Tibial artery (tissue), 4 donors: ENCODE data around the gene HTATSF1.
A peak's percentile ranks its signal among the peaks of the same experiment; 100 is the strongest.

Experiments used
- DNase-seq, 2 donors: peaks; one replicate each; pipeline ENCODE4 v3.0.0-alpha.2; 2019
- H3K27ac ChIP-seq, 2 donors: fragments of 200-600 bp; sonication (generic) in 1 of 2; 1 replicate in 1 of 2; 2 replicates in 1 of 2; pipeline ENCODE4 v1.5.1; 2018 to 2019; ENCODE audit warnings: mild to moderate bottlenecking in 1 of 2
- H3K27me3 ChIP-seq, 2 donors: fragments of 200-600 bp; sonication (generic) in 1 of 2; one replicate each; pipeline versions ENCODE4 v1.5.1 to v1.6.0; 2016 to 2019
- H3K36me3 ChIP-seq, 3 donors: fragments of 200-600 bp; sonication (generic) in 2 of 3; one replicate each; pipeline ENCODE4 v1.5.1; 2016 to 2019; ENCODE audit warnings: mild to moderate bottlenecking in 2 of 3
- H3K4me1 ChIP-seq, 4 donors: fragments of 200-600 bp; sonication (generic) in 2 of 4; 1 replicate in 3 of 4; 2 replicates in 1 of 4; pipeline ENCODE4 v1.5.1; 2016 to 2019
- H3K4me3 ChIP-seq, 2 donors: fragments of 200-600 bp; sonication (generic) in 1 of 2; 1 replicate in 1 of 2; 2 replicates in 1 of 2; pipeline ENCODE4 v1.5.1; 2018 to 2019; ENCODE audit warnings: mild to moderate bottlenecking in 2 of 2
- H3K9me3 ChIP-seq, 3 donors: fragments of 200-600 bp; sonication (generic) in 1 of 3; one replicate each; pipeline ENCODE4 v1.5.1; 2016 to 2019
- intact Hi-C: fragments of 100-400 bp; cut with DNase I; formaldehyde crosslinking; loops from one replicate; pipeline ENCODE4 v1.15.0; 2023; ENCODE audit warnings: low total_unique reads
- TF ChIP-seq, protein P1 (sequence below), 2 experiments: fragments of 200-600 bp in 1 of 2; fragments of 450-650 bp in 1 of 2; IDR thresholded peaks; one replicate each; pipeline ENCODE4 v1.5.1; 2017 to 2019; ENCODE audit warnings: antibody characterized with exemption in 2 of 2, mild to moderate bottlenecking in 1 of 2, moderate library complexity in 1 of 2

HTATSF1 gene

DNA sequence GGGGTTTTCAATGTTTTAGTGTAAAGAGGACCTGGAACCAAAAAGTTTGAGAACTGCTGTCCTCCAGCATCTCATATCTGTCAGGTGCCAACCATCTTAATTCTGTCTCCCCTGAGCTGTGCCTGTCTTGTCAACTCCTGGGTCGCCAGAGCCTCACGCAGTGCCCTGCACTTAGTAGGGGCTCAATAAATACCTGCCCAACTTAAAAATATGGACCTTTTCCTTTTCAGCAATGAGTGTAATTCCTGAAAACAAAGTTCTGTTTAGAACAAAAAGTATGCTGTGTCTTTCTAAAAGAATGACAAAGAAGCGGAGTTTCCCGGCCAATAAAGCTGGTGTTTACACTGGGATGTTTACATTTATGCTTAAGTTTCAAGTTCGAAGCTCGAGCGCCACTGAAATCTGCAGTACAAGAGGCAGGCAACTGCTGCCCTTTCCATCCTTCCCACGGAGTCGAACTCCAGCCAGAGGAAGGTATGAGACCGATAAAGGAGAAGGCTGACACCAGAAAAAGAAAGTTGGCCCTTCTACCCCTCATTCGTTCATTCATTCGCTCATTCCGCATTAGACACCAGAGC is 1.1 kb upstream of the HTATSF1 start:
- Histone ChIP-seq H3K27me3 (peaks cover 0 to under 1% of the 10 kb centered on the region in 2 donors), H3K27ac (peak overlapping the region; percentile 91 to 94), H3K36me3 (peaks cover 0 to 3% (median 0%) of the 10 kb centered on the region in 3 donors), H3K4me1 (peaks cover 0 to 12% (median 0%) of the 10 kb centered on the region in 4 donors), H3K9me3 (no peaks in the 10 kb centered on the region), H3K4me3 (peak overlapping the region; percentile 67 to 74)
- intact Hi-C loops: no loop called here
- TF ChIP-seq, protein P1, sequence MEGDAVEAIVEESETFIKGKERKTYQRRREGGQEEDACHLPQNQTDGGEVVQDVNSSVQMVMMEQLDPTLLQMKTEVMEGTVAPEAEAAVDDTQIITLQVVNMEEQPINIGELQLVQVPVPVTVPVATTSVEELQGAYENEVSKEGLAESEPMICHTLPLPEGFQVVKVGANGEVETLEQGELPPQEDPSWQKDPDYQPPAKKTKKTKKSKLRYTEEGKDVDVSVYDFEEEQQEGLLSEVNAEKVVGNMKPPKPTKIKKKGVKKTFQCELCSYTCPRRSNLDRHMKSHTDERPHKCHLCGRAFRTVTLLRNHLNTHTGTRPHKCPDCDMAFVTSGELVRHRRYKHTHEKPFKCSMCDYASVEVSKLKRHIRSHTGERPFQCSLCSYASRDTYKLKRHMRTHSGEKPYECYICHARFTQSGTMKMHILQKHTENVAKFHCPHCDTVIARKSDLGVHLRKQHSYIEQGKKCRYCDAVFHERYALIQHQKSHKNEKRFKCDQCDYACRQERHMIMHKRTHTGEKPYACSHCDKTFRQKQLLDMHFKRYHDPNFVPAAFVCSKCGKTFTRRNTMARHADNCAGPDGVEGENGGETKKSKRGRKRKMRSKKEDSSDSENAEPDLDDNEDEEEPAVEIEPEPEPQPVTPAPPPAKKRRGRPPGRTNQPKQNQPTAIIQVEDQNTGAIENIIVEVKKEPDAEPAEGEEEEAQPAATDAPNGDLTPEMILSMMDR (IDR thresholded peaks at IDR 0.05): no peak
- no peak for DNase-seq

DNA sequence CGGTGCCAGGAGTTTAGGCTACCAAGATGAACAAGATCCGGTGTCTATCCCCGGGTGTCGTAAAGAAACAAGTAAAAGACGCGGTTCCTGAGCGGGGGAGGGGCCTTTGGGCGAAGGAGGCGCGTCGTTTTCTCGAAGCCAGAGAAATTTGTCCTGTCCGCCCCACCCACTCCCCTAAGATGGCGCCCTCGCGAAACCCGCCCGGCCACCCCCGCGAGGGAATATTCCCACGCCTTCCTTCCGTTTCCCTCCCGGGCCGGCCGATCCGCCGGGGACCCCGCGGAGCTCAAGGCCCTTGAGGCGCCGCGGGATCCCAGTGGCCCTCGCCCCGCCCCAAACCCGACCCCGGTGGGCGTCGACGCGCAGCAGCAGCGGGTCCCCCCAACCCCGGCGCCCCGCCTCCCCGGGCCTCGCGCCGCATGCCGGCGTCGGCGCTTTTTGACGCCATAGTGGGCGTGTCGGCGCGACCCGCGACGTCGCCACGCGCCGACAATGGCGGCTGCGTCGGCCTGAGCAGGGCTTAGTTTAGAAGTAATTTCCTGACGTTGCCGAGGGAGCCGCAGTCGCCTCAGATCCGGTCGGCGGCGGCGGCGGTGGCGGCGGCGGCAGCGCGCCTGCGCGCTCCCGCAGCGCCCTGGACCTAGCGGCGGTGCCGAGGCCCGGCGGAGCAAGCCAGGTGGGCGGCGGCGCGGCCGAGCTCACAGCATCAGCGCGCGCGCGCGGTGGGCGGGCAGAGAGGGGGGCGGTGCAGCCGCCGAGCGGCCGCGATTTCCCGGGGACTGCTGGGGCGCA is 432 bp upstream of the HTATSF1 start:
- Histone ChIP-seq H3K4me1 (peaks cover 0 to 12% (median 0%) of the 10 kb centered on the region in 4 donors), H3K27ac (peak overlapping the region; percentile 91 to 94), H3K36me3 (peaks cover 0 to 3% (median 0%) of the 10 kb centered on the region in 3 donors), H3K27me3 (no peaks in the 10 kb centered on the region), H3K4me3 (peak overlapping the region; percentile 67 to 74), H3K9me3 (no peaks in the 10 kb centered on the region)
- TF ChIP-seq, protein P1 (IDR thresholded peaks at IDR 0.05): no peak
- peak; percentile 85 to 90 for DNase-seq
- intact Hi-C loops: no loop called here

DNA sequence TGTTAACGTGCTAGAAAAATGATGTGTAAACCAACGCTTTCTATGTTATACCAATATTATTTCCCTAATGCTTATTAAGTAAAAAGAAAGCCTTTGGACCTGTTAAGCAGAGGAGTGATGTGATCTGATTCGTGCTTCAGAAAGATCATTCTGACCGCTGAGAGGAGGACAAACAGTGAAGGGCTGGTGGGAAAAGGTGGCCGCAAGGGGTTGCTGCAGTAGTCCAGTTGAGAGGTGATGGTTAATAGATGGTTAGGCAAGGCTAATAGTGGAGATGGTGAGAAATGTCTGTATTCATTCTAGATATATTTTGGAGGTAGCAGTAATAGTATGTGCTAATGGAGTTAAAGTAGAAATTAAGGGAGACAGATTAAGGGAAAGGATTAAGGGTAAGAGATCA is 21.7 kb downstream of the HTATSF1 start:
- TF ChIP-seq, protein P1 (IDR thresholded peaks at IDR 0.05): no peak
- Histone ChIP-seq H3K36me3 (no peaks in the 10 kb centered on the region), H3K27ac (no peak overlapping the region), H3K4me3 (no peak overlapping the region), H3K4me1 (no peaks in the 10 kb centered on the region), H3K9me3 (no peaks in the 10 kb centered on the region), H3K27me3 (no peaks in the 10 kb centered on the region)
- DNase-seq: no peak
- intact Hi-C loops: no loop called here

DNA sequence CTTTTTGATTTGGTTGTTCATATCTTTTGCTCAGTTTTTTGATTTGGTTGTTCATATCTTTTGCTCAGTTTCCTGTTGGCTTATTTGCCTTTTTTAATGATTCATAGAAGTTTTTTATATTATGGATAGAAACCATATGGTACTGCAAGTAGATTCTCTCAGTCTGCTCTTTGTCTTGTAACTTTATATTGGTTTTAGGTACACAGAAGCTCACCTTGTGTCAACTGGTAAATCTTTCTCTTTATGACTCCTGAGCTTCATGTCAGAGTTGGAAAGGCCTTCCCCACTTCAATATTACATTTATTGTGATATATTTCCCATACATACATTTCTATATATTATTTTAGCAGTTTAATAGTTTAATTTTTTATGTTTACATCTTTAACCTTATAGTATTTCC is 26.4 kb downstream of the HTATSF1 start:
- intact Hi-C loops: no loop called here
- Histone ChIP-seq H3K36me3 (no peaks in the 10 kb centered on the region), H3K4me3 (no peak overlapping the region), H3K27ac (no peak overlapping the region), H3K4me1 (peaks cover 0 to 12% (median 4%) of the 10 kb centered on the region in 4 donors), H3K9me3 (no peaks in the 10 kb centered on the region), H3K27me3 (no peaks in the 10 kb centered on the region)
- DNase-seq: no peak
- TF ChIP-seq, protein P1 (IDR thresholded peaks at IDR 0.05): no peak

DNA sequence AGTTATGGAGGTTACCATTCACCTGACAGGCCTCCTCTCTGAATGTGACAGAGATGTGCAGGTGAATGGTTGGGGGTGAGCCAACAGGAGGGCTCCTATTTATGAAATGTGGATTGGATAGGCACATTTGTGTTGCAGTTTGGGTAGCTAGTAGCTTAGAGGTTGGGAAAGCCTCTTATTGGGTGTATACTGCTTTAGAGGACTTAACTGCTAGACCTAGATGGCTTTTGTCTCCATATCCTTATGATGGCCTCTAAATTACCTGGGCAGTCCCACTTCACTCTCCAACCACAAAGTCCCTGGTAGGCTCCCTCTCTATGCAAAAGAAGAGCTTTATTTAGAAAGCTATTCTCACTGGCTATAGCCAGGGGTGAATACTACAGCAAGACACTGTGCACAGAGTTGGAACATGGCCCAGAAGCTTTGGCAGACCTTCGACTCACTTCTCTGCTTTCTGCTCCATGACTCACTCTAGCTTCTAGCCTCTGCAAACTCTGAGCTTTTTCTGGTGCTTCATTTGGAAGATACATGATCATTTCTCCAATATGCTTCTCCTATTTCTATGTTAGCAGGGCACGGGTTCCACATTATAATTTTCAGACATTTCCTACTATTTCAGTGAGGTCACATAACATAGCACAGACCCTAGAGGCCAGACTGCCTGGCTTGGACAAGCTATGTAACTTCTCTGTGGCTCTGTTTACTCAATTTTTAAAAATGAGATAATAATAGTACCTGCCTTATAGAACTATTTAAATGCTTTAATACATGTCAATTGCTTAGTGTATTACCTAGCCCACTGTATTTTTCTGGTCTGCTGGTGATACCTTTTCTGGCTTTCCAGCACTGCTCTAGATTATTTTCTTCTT is 28.6 kb downstream of the HTATSF1 start:
- H3K36me3 ChIP-seq: no peaks in the 10 kb centered on the region
- H3K27me3 ChIP-seq: no peaks in the 10 kb centered on the region
- peak overlapping the region in 1 of 2 donors; percentile 30 for H3K27ac ChIP-seq
- H3K9me3 ChIP-seq: no peaks in the 10 kb centered on the region
- intact Hi-C loops: loop anchor here (5.0 kb wide), 1 partner anchor 1479 kb away; no protein-coding TSS in a partner anchor
- peak; percentile 66 to 83 for DNase-seq
- TF ChIP-seq, protein P1 (IDR thresholded peaks at IDR 0.05): no peak
- peaks cover 0 to 12% (median 4%) of the 10 kb centered on the region in 4 donors for H3K4me1 ChIP-seq
- no peak overlapping the region for H3K4me3 ChIP-seq
